ENCODE data around the gene S100A7A. TPM values are rescaled to one million over a fixed set of nuclear protein-coding genes. Genes with fewer than 3 reads are reported as not detected.

S100A7A gene
- total RNA-seq, 1 donor: not detected

- no peak within 1 kb of the TSS for H3K4me3 ChIP-seq (ENCODE audit: low read depth, low read length)
- no peak for TF ChIP-seq CTCF (IDR thresholded peaks at IDR 0.05; ENCODE audit: insufficient read depth, low read depth, low read length)
- peak; percentile 77 for DNase-seq (ENCODE audit: low read depth)
Measured at GRCh38 chr1:153375511-153375910, 40.8 kb upstream of the S100A7A start, which contains the start of gene S100A12. Gene S100A12 (minus strand): TSS chr1:153375621. CDS start chr1:153374592, 1,029 bp downstream.

- no peak for TF ChIP-seq CTCF (IDR thresholded peaks at IDR 0.05; ENCODE audit: insufficient read depth, low read depth, low read length)
- no peak overlapping the region for H3K4me3 ChIP-seq (ENCODE audit: low read depth, low read length)
- DNase-seq (ENCODE audit: low read depth): no peak
Measured at GRCh38 chr1:153379591-153379990, 36.7 kb upstream of the S100A7A start.

GRCh38 chr1:153380711-153381110, 35.6 kb upstream of the S100A7A start:
- DNase-seq (ENCODE audit: low read depth): no peak
- H3K4me3 ChIP-seq (ENCODE audit: low read depth, low read length): no peak overlapping the region
- TF ChIP-seq CTCF (IDR thresholded peaks at IDR 0.05; ENCODE audit: insufficient read depth, low read depth, low read length): no peak

- DNase-seq (ENCODE audit: low read depth): no peak
- H3K4me3 ChIP-seq (ENCODE audit: low read depth, low read length): no peak overlapping the region
- TF ChIP-seq CTCF (IDR thresholded peaks at IDR 0.05; ENCODE audit: insufficient read depth, low read depth, low read length): no peak
Measured at GRCh38 chr1:153384958-153385580, 31.3 kb upstream of the S100A7A start.

DNA sequence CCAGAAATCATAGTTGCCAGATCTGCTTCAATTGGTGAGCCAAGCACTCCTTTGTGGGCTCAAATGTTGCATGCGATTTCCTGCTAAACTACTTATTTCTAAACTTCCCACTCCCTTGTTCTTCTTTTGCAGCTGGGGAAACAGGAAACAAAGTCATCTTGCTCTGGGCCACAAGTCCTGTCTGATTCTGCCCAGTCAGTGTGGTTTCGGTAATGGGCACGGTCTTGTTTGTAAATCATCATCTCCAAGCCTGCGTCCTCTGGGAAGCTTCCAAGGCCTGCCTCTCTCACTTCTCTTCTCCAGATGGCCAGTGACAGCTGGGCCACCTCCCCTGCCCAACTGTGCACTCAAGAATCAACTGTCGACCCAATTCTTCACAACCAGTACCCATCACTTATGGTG, 29.8 kb upstream of the S100A7A start:
- TF ChIP-seq CTCF (IDR thresholded peaks at IDR 0.05; ENCODE audit: insufficient read depth, low read depth, low read length): no peak
- H3K4me3 ChIP-seq (ENCODE audit: low read depth, low read length): no peak overlapping the region
- no peak for DNase-seq (ENCODE audit: low read depth)

DNA sequence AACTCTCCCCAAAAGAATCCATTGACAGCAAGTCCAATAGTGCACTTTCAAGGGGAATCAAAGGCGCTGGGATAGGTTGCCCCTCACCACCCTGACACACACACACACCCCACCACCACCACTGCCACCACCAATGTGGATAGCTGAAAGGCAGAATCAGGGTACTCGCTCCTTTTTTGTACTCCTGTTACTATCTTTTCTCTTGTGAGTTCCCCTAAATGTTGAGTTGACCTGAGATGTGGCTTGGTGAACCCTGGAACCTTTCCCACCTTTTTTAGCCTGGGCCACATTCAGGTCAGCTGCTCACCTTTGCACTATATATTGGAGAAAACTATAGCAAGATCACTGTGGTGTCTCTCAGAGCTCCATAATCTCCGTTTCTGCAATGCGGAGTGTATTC, 29.3 kb upstream of the S100A7A start:
- no peak for DNase-seq (ENCODE audit: low read depth)
- no peak for TF ChIP-seq CTCF (IDR thresholded peaks at IDR 0.05; ENCODE audit: insufficient read depth, low read depth, low read length)
- H3K4me3 ChIP-seq (ENCODE audit: low read depth, low read length): no peak overlapping the region

DNA sequence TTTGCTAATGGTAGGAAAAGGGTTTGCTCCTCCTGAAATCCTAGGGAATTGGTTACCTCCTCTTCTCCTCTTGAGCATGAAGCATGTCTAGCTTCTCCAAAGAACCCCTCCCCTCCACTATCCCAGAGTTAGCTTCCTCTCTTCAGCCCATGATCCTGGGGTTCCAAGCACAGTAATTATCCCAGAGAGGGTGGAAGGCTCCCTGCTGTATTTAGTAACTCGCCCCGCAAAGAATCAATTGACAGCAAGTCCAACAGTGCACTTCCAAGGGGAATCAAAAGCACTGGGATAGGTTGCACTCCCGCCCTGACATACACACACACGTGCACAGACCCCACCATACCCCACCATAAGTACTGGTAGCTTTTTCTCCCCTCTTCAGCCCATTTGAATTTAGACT, 28.5 kb upstream of the S100A7A start:
- no peak for DNase-seq (ENCODE audit: low read depth)
- H3K4me3 ChIP-seq (ENCODE audit: low read depth, low read length): no peak overlapping the region
- TF ChIP-seq CTCF (IDR thresholded peaks at IDR 0.05; ENCODE audit: insufficient read depth, low read depth, low read length): no peak

All from fibroblast of villous mesenchyme (primary cell).